A549 treated with AZD2906 at 1 μM for 4 hours (cell line): ENCODE results near the gene PPFIBP2. TPM values are rescaled to one million over a fixed set of nuclear protein-coding genes. Genes with fewer than 3 reads are reported as not detected.

Source experiments
- total RNA-seq: library from RNA; stranded (reverse); fragments of 200-300 nt; extraction: Qiagen RNA extraction; gene quantifications from 5 replicates; pipeline ENCODE4 v1.2.3, GENCODE V29; 2022

PPFIBP2 gene
- 8.1 to 10.5 TPM (median 9.6 TPM) in 5 replicates for total RNA-seq

GRCh38 chr11:7513234-7514098, at the start of gene PPFIBP2:
TSS of gene PPFIBP2 (plus strand) at chr11:7513999. CDS start at chr11:7549476, 35,477 bp downstream.

GRCh38 chr11:7485186-7486097, 28.4 kb upstream of the PPFIBP2 start, which contains the start of gene OLFML1:
TSS of gene OLFML1 (plus strand) at chr11:7485506. CDS start at chr11:7485876, 370 bp downstream.

GRCh38 chr11:7672960-7673723, 159.3 kb downstream of the PPFIBP2 start, which contains the start of gene CYB5R2:
TSS of gene CYB5R2 (minus strand) at chr11:7673500. CDS start at chr11:7672825, 675 bp downstream.

Other genes with a start within 250 kb of the PPFIBP2 start
- 0.07 TPM in 1 of 5 replicates, not detected in the others for gene OLFML1, start 28.5 kb upstream of the PPFIBP2 start, total RNA-seq
- 4.0 to 6.1 TPM (median 4.4 TPM) in 5 replicates for gene CYB5R2, start 159.5 kb downstream of the PPFIBP2 start, total RNA-seq
- gene OVCH2, start 192.5 kb downstream of the PPFIBP2 start, total RNA-seq = not detected in 5 replicates